Stimulated activated CD4-positive, alpha-beta T cell treated with anti-CD3 and anti-CD28 coated beads, Interleukin-1b, Interleukin-23, amount 100 ng/mL, for 4 hours (primary cell): ENCODE data around the gene S100B.

Experiments used
- DNase-seq, 2 donors: peaks; one replicate each; pipeline ENCODE4 v3.0.0-alpha.2; 2020; ENCODE audit warnings: low read depth in 2 of 2

Gene S100B

DNA sequence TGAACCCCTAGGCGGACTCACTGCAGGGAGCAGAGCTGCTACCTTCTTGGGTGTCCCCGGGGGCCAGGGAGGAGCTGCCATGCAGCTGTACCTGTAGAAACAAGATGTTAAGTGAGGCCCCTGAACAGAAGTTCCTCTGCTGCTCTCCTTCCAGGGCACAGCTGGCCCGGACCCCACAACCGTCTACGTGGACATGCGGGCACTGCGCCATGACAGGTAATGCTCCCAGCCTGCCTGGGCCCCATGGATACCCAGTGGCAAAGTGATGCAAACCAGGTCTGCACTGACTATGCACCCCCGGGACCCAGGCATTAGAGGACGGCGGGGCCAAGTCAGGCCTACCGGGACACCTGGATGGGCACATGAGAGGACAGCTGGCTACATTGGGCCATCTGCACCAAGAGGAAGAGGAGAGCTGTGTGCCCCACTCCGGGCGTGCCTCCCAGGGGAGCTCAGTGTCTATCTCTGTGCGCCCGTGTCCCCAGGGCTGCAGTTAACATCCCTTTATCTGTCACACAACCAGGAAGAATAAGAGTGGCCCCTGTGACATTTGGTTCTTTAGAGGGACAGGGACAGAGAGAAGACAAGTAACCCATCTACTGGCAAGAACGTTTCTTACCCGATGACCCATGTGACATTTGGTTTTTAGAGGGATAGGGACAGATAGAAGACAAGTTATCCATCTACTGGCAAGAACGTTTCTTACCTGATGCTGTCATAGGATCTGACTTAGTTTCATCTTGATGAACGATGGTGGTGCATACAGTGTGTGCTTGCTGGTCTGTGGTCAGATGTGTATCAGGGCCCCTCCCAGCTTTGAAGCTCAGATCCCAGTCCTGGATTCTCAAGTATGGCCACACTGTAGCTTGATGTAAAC lies 44.1 kb downstream of the S100B start:
- no peak for DNase-seq

DNA sequence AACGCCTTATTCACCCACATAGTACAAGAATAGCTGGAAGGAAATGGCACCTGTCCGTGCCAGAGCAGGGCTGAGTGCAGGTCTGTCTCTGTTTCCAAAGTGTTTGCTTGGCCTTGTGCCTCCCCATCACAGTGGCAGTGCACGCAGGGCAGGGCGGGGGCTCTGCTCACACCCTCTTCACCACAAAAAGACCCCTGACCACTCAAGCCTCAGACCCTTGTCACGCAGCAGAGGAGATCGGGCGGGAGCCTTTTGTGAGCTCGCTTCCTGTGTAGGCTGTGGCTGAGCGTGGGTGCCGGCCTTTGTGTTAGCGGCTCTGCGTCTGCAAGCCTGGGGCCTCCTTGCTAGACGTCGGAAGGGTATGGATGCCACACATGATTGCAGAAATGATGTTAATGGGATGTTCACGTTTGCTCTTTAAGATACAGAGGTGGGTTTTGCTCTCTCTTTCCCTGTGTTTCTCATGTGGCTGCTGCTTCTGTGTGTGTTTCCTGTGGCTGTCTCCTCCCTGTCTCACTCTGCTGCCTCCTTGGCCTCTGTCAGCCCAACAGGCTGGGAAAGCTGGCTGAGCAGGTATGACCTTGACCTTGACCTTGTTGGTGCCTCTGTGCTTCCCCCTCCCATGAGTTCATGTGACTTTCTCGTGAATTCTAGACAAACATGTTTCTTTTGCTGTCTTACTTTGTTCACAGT lies 45.4 kb downstream of the S100B start:
- peak; percentile 45 to 46 for DNase-seq

DNA sequence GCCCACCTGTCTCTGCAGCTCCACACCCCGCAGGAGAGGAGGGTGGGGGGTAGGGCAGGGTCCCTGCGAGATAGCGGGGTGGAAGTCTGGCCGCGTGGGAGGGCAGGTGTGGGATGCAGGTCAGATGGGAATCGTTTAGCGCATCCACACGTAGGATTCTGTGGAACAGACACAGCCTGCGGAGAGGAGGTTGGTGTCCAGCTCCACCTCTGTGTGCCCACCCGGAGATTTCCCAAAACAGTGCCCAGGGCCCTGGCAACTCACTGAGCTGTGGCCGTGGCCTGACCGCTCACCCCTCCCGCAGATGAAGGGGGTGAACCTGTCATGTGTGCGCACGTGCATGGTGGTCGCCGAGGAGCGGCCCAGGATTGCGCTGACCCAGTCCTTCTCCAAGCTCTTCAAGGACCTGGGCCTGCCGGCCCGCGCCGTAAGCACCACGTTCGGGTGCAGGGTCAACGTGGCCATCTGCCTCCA lies 46.9 kb downstream of the S100B start:
- DNase-seq = no peak

DNA sequence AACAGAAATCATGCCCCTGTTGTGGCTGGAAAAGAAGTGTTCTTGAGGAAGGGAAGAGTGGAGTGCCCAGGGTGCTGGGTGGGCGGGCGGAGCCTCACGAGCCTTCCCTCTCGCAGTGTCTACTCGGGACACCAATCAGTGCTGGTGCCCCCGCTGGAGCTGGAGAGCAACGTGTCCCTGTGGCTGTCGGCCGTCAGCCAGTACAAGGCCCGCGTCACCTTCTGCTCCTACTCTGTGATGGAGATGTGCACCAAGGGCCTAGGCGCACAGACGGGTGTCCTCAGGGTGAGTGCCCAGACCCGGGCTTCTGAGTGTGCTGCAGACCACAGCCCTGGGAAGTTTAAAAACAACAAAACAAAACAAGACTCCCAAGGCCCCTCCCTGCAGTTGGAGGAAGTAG lies 47.4 kb downstream of the S100B start:
- no peak for DNase-seq

DNA sequence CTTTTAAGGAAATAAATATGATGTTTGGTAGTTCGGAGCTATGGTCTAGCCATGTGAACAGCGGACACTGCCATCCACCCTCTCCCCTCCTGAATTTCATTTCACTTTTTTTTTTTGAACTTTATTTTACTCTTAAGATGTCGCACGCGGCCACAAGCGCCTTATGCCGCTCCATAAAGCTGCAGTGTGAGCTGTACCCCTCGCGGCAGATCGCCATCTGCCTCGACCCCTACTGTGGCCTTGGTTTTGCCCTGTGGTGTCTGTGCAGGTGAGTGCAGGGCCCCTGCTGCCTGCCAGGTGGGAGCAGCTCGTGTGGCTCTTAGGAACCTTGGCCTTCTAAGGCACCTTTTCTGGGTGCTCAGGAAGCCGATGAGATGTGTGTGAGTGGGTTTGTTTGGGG lies 48.1 kb downstream of the S100B start:
- DNase-seq = no peak

DNA sequence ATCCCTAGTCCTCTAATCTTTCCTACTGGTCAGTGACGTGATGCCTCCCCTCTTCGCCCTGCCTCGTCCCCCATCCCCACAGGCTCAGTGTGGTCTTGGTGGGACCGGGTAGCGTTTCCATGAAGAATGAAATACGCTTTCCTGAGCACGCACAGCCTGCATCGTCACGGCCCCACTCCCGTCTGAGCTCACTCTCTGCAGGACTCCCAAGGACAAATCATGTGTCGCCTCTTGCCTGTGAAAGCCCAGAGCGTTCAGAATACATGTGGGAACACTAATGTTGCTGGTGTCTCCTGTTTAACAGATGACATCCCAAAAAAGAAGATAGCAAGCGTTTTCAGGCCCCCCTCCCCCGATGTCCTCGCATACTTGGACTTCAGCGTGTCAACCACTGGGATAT lies 49.2 kb downstream of the S100B start:
- no peak for DNase-seq

DNA sequence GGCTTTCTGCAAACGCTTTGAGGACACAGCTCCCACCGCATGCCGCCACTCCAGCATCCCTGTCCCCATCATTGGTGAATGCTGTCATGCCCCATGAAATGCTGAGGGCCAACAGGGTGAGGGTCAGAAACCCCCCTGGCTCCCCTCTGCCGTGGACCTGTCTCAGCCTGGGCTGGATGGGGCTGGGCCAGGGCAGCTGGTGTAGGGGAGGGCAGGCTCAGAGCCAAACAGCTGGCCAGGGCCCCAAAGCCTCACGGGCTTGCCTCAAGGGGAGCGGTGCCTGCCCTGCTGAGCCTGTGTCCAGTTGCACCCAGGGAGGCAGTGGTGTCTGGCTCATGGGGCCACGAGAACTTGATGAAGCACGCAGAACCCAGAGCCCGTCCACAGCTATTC lies 49.7 kb downstream of the S100B start:
- no peak for DNase-seq

DNA sequence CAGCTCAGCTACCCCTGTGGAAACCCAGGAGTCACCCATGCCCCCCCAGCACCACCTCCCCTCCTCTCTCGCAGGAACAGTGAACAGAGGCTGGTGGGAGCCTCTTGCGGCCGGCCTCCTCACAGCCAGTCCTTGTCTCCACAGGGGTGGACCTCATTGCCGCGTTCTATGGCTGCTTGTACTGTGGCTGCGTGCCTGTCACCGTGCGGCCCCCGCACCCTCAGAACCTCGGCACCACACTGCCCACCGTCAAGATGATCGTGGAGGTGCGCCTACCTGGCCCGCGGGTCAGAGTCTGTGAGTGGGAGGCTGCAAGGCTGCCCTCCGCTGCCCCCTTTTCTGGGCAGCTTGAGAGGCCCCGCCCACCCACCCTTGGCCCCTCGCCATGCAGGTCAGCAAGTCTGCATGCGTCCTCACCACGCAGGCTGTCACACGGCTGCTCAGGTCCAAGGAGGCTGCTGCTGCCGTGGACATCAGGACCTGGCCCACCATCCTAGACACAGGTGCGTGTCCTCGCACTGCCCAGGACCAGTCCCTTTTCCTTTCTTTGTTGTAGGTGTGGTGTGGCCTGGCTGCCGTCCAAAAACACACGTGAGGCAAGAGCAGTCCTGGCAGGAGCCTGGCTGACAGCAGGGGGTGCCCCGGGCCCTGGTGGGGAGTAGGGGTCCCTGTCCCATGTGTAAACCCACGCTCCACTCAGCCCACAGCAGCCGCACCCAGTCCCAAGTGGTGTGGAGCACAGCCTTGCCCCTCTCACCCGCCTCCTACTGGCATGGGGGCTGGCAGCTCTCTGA lies 50.3 kb downstream of the S100B start:
- DNase-seq = no peak

DNA sequence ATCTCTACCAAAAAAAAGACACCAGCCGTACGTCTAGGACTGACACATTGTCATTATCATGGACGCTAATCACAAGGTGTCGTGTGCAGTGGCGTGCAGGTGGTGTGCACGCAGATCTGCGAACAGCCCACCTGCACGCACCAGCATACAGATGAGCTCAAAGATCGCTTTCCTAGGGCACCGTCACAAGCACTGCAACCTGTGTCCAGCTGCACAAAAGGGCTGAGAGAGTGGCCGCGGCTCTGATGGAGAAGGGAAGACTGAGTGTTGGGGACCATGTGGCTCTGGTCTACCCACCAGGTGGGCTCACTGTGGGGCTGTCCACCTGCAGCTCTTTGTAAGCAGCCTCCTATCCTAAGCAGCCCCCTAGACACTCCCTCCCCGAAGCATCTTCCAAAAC lies 50.9 kb downstream of the S100B start:
- DNase-seq = no peak

DNA sequence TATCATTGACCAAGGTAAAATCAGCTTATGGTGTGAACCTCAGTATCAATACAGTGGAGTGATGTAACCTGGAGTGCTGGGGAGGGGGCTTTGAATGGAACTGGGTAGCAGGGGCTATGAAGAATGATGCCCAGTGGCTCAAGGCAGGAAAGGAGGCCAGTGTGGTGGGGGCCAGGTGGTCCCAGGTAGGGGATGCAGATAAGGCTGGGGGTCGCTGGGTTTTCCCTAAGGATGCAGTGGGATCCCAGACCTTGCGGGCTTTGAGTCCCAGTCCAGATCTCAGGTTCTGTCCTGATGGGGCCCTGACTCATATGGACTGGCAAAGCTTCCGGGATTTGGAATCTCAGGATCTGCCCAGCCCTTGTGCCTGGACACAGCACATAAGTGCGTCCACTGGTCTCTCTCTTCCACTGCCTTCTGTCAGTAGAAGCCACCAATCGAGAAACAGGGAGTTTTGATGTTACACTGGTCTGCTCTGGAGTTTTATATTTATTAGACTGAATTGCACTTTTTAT lies 52.0 kb downstream of the S100B start:
- DNase-seq = no peak

DNA sequence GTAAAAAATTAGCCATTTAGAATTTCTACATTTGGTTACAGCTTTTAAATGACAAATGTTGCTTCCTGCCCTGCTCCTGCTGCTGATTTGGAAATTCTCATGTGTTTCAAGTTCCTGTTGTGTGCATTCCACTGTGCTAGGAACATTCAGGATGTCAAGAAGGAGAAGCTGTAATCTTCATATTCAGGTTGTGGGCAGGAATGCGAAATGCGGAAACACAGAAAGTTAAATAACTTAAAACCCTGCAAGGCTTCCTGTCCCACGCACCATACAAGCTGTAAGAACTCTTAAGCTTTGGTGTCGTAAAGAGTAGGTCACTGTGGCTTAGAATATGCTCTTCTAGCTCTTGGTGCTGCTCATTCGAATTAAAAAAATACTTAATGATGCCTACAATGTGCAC lies 52.6 kb downstream of the S100B start:
- DNase-seq = no peak

DNA sequence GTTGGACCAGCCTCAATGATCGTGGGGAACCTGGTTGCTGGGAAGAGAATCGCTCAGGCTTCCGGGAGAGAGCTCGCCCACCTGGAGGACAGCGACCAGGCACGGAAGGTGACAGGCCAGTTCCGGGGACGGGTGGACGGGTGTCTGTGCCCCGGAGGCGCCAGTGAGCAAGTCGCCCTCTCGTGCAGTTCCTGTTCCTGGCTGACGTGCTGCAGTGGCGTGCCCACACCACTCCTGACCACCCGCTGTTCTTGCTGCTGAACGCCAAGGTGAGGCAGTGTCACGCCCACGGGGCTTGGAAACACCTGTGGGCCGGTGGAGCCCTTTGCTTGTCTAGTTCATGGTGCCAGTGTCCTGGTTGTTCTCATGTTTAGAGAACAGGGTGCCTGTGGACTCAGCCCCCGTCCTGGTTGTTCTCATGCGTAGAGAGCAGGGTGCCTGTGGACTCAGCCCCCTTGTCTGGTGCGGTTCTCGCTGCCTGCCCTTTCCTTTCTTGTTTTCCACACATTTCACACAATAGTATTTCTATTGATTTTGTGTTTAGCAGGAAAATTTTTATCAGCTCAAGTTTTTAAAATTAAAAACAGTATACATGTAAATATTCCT lies 53.1 kb downstream of the S100B start:
- peak; percentile 19 to 22 for DNase-seq

DNA sequence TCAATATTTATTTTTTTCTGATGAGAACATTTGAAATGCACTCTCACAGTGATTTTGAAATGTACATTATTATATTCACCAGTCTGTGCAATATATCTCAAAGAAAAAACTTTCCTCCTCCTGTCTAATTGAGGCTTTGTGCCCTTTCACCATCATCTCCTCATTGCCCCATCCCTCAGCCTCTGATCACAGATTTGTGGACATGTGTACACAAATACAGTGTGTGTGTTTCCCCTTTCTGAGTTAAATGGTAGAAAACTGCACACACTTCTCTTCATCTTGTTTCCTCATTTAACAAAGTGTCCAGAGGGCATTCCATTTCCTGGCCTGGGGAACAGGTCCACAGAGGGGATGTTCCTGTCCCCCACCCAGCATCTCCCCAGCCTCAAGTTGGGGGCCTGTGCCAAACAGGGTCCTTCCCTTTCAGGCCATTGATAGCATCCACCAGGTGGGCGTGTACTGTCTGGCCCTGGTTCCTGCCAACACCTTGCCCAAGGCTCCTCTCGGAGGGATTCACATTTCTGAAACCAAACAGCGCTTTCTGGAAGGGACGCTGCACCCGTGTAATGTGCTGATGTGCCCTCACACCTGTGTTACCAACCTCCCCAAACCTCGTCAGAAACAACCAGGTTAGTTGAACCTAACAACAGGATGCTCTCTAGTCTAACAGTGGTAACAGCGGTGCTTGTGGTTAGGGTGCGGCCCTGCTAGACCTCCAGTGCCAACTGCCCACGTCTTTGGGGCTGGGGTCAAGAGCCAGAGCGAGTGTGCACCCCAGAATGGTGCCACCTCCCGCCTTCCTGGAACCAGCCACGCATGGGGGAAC lies 54.6 kb downstream of the S100B start:
- peak in 1 of 2 donors; percentile 11 for DNase-seq

DNA sequence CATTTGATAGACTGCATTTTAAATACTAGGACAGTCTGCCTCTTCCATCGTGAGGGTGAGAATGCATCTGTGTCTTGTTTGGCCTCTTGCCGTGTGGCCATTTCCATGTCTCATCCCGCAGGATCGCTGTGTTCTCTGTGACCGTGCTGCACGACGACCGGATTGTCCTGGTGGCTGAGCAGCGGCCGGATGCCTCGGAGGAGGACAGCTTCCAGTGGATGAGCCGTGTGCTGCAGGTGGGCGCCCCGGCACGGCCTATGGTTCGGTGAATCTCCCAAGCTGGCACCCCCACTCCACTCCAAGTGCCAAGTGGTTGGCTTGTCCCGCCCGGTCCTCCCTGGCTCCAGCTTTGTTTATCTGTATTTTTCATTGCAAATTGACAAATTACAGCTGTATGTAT lies 55.2 kb downstream of the S100B start:
- DNase-seq = no peak
